ENCODE measurements around the gene FMNL3. TPM values are rescaled to one million over a fixed set of nuclear protein-coding genes. Genes with fewer than 3 reads are reported as not detected.
A peak's percentile ranks its signal among the peaks of the same experiment; 100 is the strongest.

FMNL3 gene
- total and polyA plus RNA-seq, 2 of the 13 experiments (the other 11 are each of a cell fraction or from before 2014, with no cell fraction given) = 0.44 to 1.1 TPM

- no peak for TF ChIP-seq SP140L (CRISPR knock-in tag; IDR thresholded peaks at IDR 0.05; ENCODE audit: borderline replicate concordance)
- no peak for TF ChIP-seq ZNF354B (CRISPR knock-in tag; IDR thresholded peaks at IDR 0.05)
- TF ChIP-seq ZFP36L2 (CRISPR knock-in tag; IDR thresholded peaks at IDR 0.05) = no peak
- no peak for TF ChIP-seq KDM4B (CRISPR knock-in tag; IDR thresholded peaks at IDR 0.05)
- no peak for TF ChIP-seq ZBTB44 (CRISPR knock-in tag; IDR thresholded peaks at IDR 0.05)
- TF ChIP-seq TRAFD1 (CRISPR knock-in tag; IDR thresholded peaks at IDR 0.05; ENCODE audit: borderline replicate concordance) = no peak
- peak; percentile 45; the same call in 1 of the 2 replicates for TF ChIP-seq CREB1 (IDR thresholded peaks at IDR 0.05)
- no peak; the same call in 1 of the 2 replicates for TF ChIP-seq CREB1 (CRISPR knock-in tag; IDR thresholded peaks at IDR 0.05)
- no peak for TF ChIP-seq GLMP (CRISPR knock-in tag; IDR thresholded peaks at IDR 0.05; ENCODE audit: borderline replicate concordance)
- no peak for TF ChIP-seq SP1 (IDR thresholded peaks at IDR 0.05)
- no peak; the same call in 1 of the 2 replicates for TF ChIP-seq SP1 (CRISPR knock-in tag; IDR thresholded peaks at IDR 0.05)
- no peak for TF ChIP-seq KAT8 (CRISPR knock-in tag; IDR thresholded peaks at IDR 0.05)
- TF ChIP-seq PAF1 (CRISPR knock-in tag; IDR thresholded peaks at IDR 0.05) = 0 out of 2 replicates have a peak, but pooled peaks have one; percentile 21
- TF ChIP-seq FOXP4 (CRISPR knock-in tag; IDR thresholded peaks at IDR 0.05) = peak; percentile 69
- TF ChIP-seq ZNF724P (CRISPR knock-in tag; IDR thresholded peaks at IDR 0.05; ENCODE audit: borderline replicate concordance) = no peak
- TF ChIP-seq SRSF9 (IDR thresholded peaks at IDR 0.05; ENCODE audit: borderline replicate concordance, insufficient read depth, low read depth, low read length, poor library complexity, severe bottlenecking) = no peak
- TF ChIP-seq ONECUT2 (CRISPR knock-in tag; IDR thresholded peaks at IDR 0.05) = peak; percentile 11; the same call in 1 of the 2 replicates
- no peak for TF ChIP-seq ZNF343 (CRISPR knock-in tag; IDR thresholded peaks at IDR 0.05)
- no peak for TF ChIP-seq RAD21 (CRISPR knock-in tag; IDR thresholded peaks at IDR 0.05)
Observed at GRCh38 chr12:49741882-49742620, 34.8 kb upstream of the FMNL3 start (continued).
